HCT116 (cell line): Measurements from ENCODE around the gene PRORP. TPM values are rescaled to one million over a fixed set of nuclear protein-coding genes. Genes with fewer than 3 reads are reported as not detected.

ENCODE experiments used
- ATAC-seq: fragments of 200-7000 bp; cut with Tn5 transposase; 2 replicates; pipeline ENCODE4 v1.9.1; 2020; ENCODE audit warnings: mild to moderate bottlenecking, moderate library complexity
- BruUV-seq: library from RNA; stranded (reverse); fragments of 400-500 nt; replicated peaks from 2 replicates; lab custom pipeline; 2021; lab: Mats Ljungman, UMichigan
- CTCF ChIA-PET: fragments of 300-600 bp; sonication (Branson Sonifier 250); formaldehyde crosslinking; loops from one replicate; lab custom pipeline; 2021; ENCODE audit warnings: antibody characterized with exemption; lab: Charles Lee
- POLR2A ChIA-PET: fragments of 300-600, 350-600 bp; sonication (Branson Sonifier 250); formaldehyde crosslinking; loops from one replicate; lab custom pipeline; 2021; ENCODE audit warnings: antibody characterized with exemption; lab: Charles Lee
- RAD21 ChIA-PET, 2 experiments: fragments of 300-600 bp; sonication (Branson Sonifier 250); formaldehyde crosslinking; loops; one replicate each; lab custom pipeline; 2023; ENCODE audit warnings: low total read pairs in 2 of 2; ENCODE audit not compliant: uncharacterized antibody in 2 of 2, unreplicated experiment in 2 of 2, low non-redundant PET in 1 of 2; lab: Charles Lee
- DNase-seq: peaks from one replicate; pipeline ENCODE4 v3.0.0-alpha.2; 2010; ENCODE audit warnings: low read depth, low spot score
- H2AFZ ChIP-seq: fragments of 200-600 bp; shearing (Covaris generic), sonication (generic); 2 replicates; pipeline ENCODE4 v1.6.1; 2017; ENCODE audit warnings: low read depth, mixed run types, mixed read lengths, antibody characterized with exemption, low read length; ENCODE audit not compliant: poor library complexity, severe bottlenecking
- H3K27ac ChIP-seq: 2 replicates; pipeline ENCODE4 v1.5.1; 2012; ENCODE audit warnings: low read depth, low read length
- H3K27me3 ChIP-seq: fragments of 200-600 bp; sonication (generic); 2 replicates; pipeline ENCODE4 v1.6.1; 2016; ENCODE audit warnings: mixed run types, low read length, mixed read lengths; ENCODE audit not compliant: insufficient read depth
- H3K36me3 ChIP-seq, 2 experiments: fragments of 200-500 bp in 1 of 2; fragments of 200-600 bp in 1 of 2; sonication (Bioruptor generic) in 1 of 2; sonication (generic) in 1 of 2; 2 replicates each; pipeline versions ENCODE4 v1.5.1 to v1.6.1; 2014 to 2016; ENCODE audit warnings: low read length in 2 of 2, inconsistent platforms in 1 of 2, mixed read lengths in 1 of 2, mixed run types in 1 of 2; ENCODE audit not compliant: insufficient read depth in 2 of 2, control insufficient read depth in 1 of 2
- H3K4me1 ChIP-seq, 2 experiments: fragments of 200-600 bp in 1 of 2; sonication (generic) in 1 of 2; 2 replicates each; pipeline versions ENCODE4 v1.5.1 to v1.6.1; 2012 to 2017; ENCODE audit warnings: low read length in 2 of 2, inconsistent platforms in 1 of 2, mild to moderate bottlenecking in 1 of 2, mixed read lengths in 1 of 2, mixed run types in 1 of 2, moderate library complexity in 1 of 2; ENCODE audit not compliant: insufficient read depth in 2 of 2, control insufficient read depth in 1 of 2
- H3K4me2 ChIP-seq: fragments of 200-600 bp; sonication (generic); 2 replicates; pipeline ENCODE4 v1.6.1; 2017; ENCODE audit warnings: mixed run types, low read length, mixed read lengths
- H3K4me3 ChIP-seq, 2 experiments: fragments of 200-600 bp in 1 of 2; sonication (generic) in 1 of 2; replicated peaks in 1 of 2; 2 replicates each; pipeline ENCODE4 v1.5.1; 2011 to 2016; ENCODE audit warnings: low read length in 2 of 2, control low read depth in 1 of 2, low read depth in 1 of 2, mild to moderate bottlenecking in 1 of 2, mixed read lengths in 1 of 2, mixed run types in 1 of 2
- H3K79me2 ChIP-seq: fragments of 200-600 bp; sonication (generic); 2 replicates; pipeline ENCODE4 v1.6.1; 2017; ENCODE audit warnings: mild to moderate bottlenecking, mixed run types, low read length, moderate library complexity, mixed read lengths; ENCODE audit not compliant: insufficient read depth
- H3K9ac ChIP-seq: fragments of 200-600 bp; sonication (generic); 2 replicates; pipeline ENCODE4 v1.6.1; 2016; ENCODE audit warnings: low read length, mixed read lengths
- H3K9me2 ChIP-seq: fragments of 200-600 bp; sonication (generic), shearing (Covaris generic); 2 replicates; pipeline ENCODE4 v1.6.1; 2017; ENCODE audit warnings: mixed run types, mild to moderate bottlenecking, moderate library complexity; ENCODE audit not compliant: insufficient read depth
- H3K9me3 ChIP-seq, 2 experiments: fragments of 200-500 bp in 1 of 2; fragments of 200-600 bp in 1 of 2; sonication (Bioruptor generic) in 1 of 2; sonication (generic) in 1 of 2; 2 replicates each; pipeline ENCODE4 v1.6.1; 2014 to 2017; ENCODE audit warnings: low read length in 2 of 2, mixed read lengths in 2 of 2, inconsistent platforms in 1 of 2, low read depth in 1 of 2, mild to moderate bottlenecking in 1 of 2, mixed run types in 1 of 2, moderate library complexity in 1 of 2; ENCODE audit not compliant: control insufficient read depth in 1 of 2, insufficient read depth in 1 of 2
- H4K20me1 ChIP-seq: fragments of 200-600 bp; sonication (generic), shearing (Covaris generic); 2 replicates; pipeline ENCODE4 v1.6.1; 2017; ENCODE audit warnings: mixed run types, mild to moderate bottlenecking, moderate library complexity; ENCODE audit not compliant: insufficient read depth
- ATF3 ChIP-seq: IDR thresholded peaks from 2 replicates; pipeline ENCODE4 v1.6.1; 2012
- CBX3 ChIP-seq: IDR thresholded peaks from 2 replicates; pipeline ENCODE4 v1.6.1; 2012; ENCODE audit warnings: low read depth
- CEBPB ChIP-seq: IDR thresholded peaks from 2 replicates; pipeline ENCODE4 v1.6.1; 2012; ENCODE audit warnings: low read depth
- CTCF ChIP-seq, 3 experiments: fragments of 200-600 bp in 1 of 3; sonication (generic) in 1 of 3; IDR thresholded peaks in 2 of 3; conservative IDR thresholded peaks in 1 of 3; 2 replicates each; pipeline ENCODE4 v1.5.1; 2012 to 2017; ENCODE audit warnings: low read depth in 2 of 3, low read length in 2 of 3, antibody characterized with exemption in 1 of 3, borderline replicate concordance in 1 of 3, control low read depth in 1 of 3, mild to moderate bottlenecking in 1 of 3, mixed read lengths in 1 of 3, mixed run types in 1 of 3, moderate library complexity in 1 of 3; ENCODE audit not compliant: insufficient read depth in 1 of 3
- EGR1 ChIP-seq: IDR thresholded peaks from 2 replicates; pipeline ENCODE4 v1.6.1; 2012; ENCODE audit warnings: low read depth
- ELF1 ChIP-seq: IDR thresholded peaks from 2 replicates; pipeline ENCODE4 v1.6.1; 2012; ENCODE audit warnings: low read depth, borderline replicate concordance
- EZH2 ChIP-seq: fragments of 200-600 bp; sonication (generic); IDR thresholded peaks from 2 replicates; pipeline ENCODE4 v1.6.1; 2017; ENCODE audit warnings: antibody characterized with exemption, mixed run types
- EZH2phosphoT487 ChIP-seq: fragments of 200-600 bp; IDR thresholded peaks from 2 replicates; pipeline ENCODE4 v1.6.1; 2018; ENCODE audit warnings: antibody characterized with exemption, borderline replicate concordance
- FOSL1 ChIP-seq: IDR thresholded peaks from 2 replicates; pipeline ENCODE4 v1.6.1; 2012; ENCODE audit warnings: low read depth
- JUND ChIP-seq: IDR thresholded peaks from 2 replicates; pipeline ENCODE4 v1.6.1; 2012
- RAD21 ChIP-seq: IDR thresholded peaks from 2 replicates; pipeline ENCODE4 v1.6.1; 2012; ENCODE audit warnings: low read depth, mild to moderate bottlenecking
- REST ChIP-seq: IDR thresholded peaks from 2 replicates; pipeline ENCODE4 v1.6.1; 2012; ENCODE audit warnings: low read depth
- SIN3A ChIP-seq: IDR thresholded peaks from 2 replicates; pipeline ENCODE4 v1.6.1; 2012; ENCODE audit warnings: low read depth
- intact Hi-C: fragments of 100-400 bp; cut with micrococcal nuclease; formaldehyde crosslinking; loops from 2 replicates; pipeline ENCODE4 v1.10.0; 2022
- total RNA-seq: library from RNA; stranded (reverse); gene quantifications from one replicate; pipeline ENCODE4 v1.2.1, GENCODE V29; 2021; ENCODE audit not compliant: unreplicated experiment

The PRORP gene
- total RNA-seq, 1 experiment from 2014 or later = 28.0 TPM

- no peaks in the 10 kb centered on the region for H3K36me3 ChIP-seq
- H3K9me3 ChIP-seq = no peaks in the 10 kb centered on the region
- ChIA-PET CTCF (no interaction called here), POLR2A (no interaction called here), RAD21 (no interaction called here)
- no peaks in the 10 kb centered on the region for H3K27me3 ChIP-seq
- H2AFZ ChIP-seq = no peak overlapping the region
- no peak overlapping the region for H3K4me2 ChIP-seq
- H3K9ac ChIP-seq = no peak overlapping the region
- ATAC-seq = no peak
- TF ChIP-seq RAD21 = no peak
- no peak for TF ChIP-seq CTCF (IDR thresholded peaks at IDR 0.05 in 2 of 3, conservative IDR thresholded peaks at IDR 0.05 in 1 of 3; ENCODE audit: borderline replicate concordance in 1 of 3, insufficient read depth in 1 of 3, low read depth in 2 of 3, low read length in 2 of 3)
- TF ChIP-seq EZH2phosphoT487 = no peak
- no peak for TF ChIP-seq FOSL1
- no peak for TF ChIP-seq REST
- no peak for TF ChIP-seq EZH2
- no peak for TF ChIP-seq EGR1
- TF ChIP-seq ELF1 = no peak
- no peak for TF ChIP-seq ATF3
- TF ChIP-seq CEBPB = no peak
- TF ChIP-seq JUND = no peak
- TF ChIP-seq CBX3 = no peak
- TF ChIP-seq SIN3A = no peak
- no peak for DNase-seq
- no peaks in the 10 kb centered on the region for H3K4me1 ChIP-seq
- no peak overlapping the region for H3K27ac ChIP-seq
- H3K4me3 ChIP-seq = no peak overlapping the region
- no peaks in the 10 kb centered on the region for H3K79me2 ChIP-seq
- intact Hi-C loops = no loop called here
- H4K20me1 ChIP-seq = no peaks in the 10 kb centered on the region
- no peaks in the 10 kb centered on the region for H3K9me2 ChIP-seq
- no TSS peak for BruUV-seq
These were observed 48.9 kb upstream of the PRORP start for GRCh38 chr14:35073486-35073885.
